Articular chondrocyte of knee joint (primary cell): ENCODE results near the gene RHOH. TPM values are rescaled to one million over a fixed set of nuclear protein-coding genes. Genes with fewer than 3 reads are reported as not detected.

Source experiments
- total RNA-seq: library from RNA; depleted of rRNA; stranded (reverse); fragments of >200 nt; gene quantifications from 2 replicates; pipeline ENCODE4 v1.2.3, GENCODE V29; 2012

The RHOH gene
- total RNA-seq: under 0.01 TPM in 1 of 2 replicates, not detected in the other

GRCh38 chr4:40196724-40197281 is at the start of gene RHOH:
Gene RHOH (plus strand): TSS chr4:40197031. CDS start chr4:40243387, 46,356 bp downstream.

Other genes with a start within 250 kb of the RHOH start
- 85.5 and 96.1 TPM in 2 replicates for gene PDS5A, start 219.1 kb upstream of the RHOH start, total RNA-seq
- gene N4BP2, start 140.2 kb upstream of the RHOH start, total RNA-seq: 14.2 and 18.8 TPM in 2 replicates
- not detected in 2 replicates for gene CHRNA9, start 138.3 kb downstream of the RHOH start, total RNA-seq